Measurements from ENCODE around the gene LAMA2.

DNA sequence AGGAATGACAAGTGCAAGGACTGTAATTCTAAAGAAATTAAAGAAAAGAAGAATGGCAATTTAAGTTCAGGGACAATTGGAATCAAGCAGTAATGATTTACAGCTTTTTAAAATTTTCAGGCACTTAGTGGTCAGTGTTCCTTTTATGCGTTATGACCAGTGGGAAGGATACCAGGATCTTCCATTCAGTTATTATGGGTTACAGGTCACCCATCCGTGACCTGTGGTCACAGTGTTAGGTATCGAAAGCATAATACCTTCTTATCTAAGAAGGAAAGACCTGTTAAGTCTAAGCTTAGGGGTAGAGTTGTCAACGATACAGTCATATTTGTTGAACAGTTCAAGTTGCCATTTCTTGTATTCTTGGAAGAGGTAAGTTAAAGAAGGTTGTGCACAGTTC is 253.8 kb downstream of the LAMA2 start:
- TF ChIP-seq MAX (IDR thresholded peaks at IDR 0.05; ENCODE audit: insufficient read depth, insufficient read length) (no peak), EZH2 (IDR thresholded peaks at IDR 0.05; ENCODE audit: borderline replicate concordance, low read depth, low read length, severe bottlenecking) (no peak), POLR2A (IDR thresholded peaks at IDR 0.05; ENCODE audit: low read depth, low read length) (no peak), POLR2AphosphoS5 (IDR thresholded peaks at IDR 0.05; ENCODE audit: insufficient read depth, low read depth, low read length) (no peak), JUN (IDR thresholded peaks at IDR 0.05; ENCODE audit: borderline replicate concordance, insufficient read depth, insufficient read length, low read depth) (no peak), MYC (IDR thresholded peaks at IDR 0.05; ENCODE audit: low read depth, low read length) (no peak), FOS (IDR thresholded peaks at IDR 0.05; ENCODE audit: borderline replicate concordance, insufficient read depth, low read length) (no peak)
- TF ChIP-seq, protein P1, sequence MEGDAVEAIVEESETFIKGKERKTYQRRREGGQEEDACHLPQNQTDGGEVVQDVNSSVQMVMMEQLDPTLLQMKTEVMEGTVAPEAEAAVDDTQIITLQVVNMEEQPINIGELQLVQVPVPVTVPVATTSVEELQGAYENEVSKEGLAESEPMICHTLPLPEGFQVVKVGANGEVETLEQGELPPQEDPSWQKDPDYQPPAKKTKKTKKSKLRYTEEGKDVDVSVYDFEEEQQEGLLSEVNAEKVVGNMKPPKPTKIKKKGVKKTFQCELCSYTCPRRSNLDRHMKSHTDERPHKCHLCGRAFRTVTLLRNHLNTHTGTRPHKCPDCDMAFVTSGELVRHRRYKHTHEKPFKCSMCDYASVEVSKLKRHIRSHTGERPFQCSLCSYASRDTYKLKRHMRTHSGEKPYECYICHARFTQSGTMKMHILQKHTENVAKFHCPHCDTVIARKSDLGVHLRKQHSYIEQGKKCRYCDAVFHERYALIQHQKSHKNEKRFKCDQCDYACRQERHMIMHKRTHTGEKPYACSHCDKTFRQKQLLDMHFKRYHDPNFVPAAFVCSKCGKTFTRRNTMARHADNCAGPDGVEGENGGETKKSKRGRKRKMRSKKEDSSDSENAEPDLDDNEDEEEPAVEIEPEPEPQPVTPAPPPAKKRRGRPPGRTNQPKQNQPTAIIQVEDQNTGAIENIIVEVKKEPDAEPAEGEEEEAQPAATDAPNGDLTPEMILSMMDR (IDR thresholded peaks at IDR 0.05; ENCODE audit: extremely low read depth in 1 of 2, insufficient read depth in 1 of 2, low read depth in 1 of 2, low read length in 2 of 2): no peak

All from endothelial cell of umbilical vein (primary cell).